Gastrocnemius medialis (tissue), 4 donors: Measurements from ENCODE around the gene LAMA4. TPM values are rescaled to one million over a fixed set of nuclear protein-coding genes. Genes with fewer than 3 reads are reported as not detected.

ENCODE experiments used
- ATAC-seq, 2 donors: fragments of 150-250 bp; one replicate each; pipeline ENCODE4 v1.9.1; 2016
- DNase-seq, 2 donors: peaks; one replicate each; pipeline ENCODE4 v3.0.0-alpha.2; 2019
- H3K27ac ChIP-seq, 4 donors: fragments of 200-600 bp; sonication (generic); 1 replicate in 1 of 4; 2 replicates in 3 of 4; pipeline ENCODE4 v1.5.1; 2016 to 2018; ENCODE audit warnings: mild to moderate bottlenecking in 2 of 4, moderate library complexity in 1 of 4
- H3K27me3 ChIP-seq, 3 donors: fragments of 200-600 bp; sonication (generic) in 2 of 3; 1 replicate in 1 of 3; 2 replicates in 2 of 3; pipeline versions ENCODE4 v1.5.1 to v1.6.0; 2016 to 2019; ENCODE audit warnings: mild to moderate bottlenecking in 1 of 3, moderate library complexity in 1 of 3
- H3K36me3 ChIP-seq, 2 donors: fragments of 200-600 bp; sonication (generic) in 1 of 2; one replicate each; pipeline ENCODE4 v1.5.1; 2017 to 2018
- H3K4me1 ChIP-seq, 2 donors: fragments of 200-600 bp; sonication (generic) in 1 of 2; one replicate each; pipeline ENCODE4 v1.5.1; 2016 to 2017; ENCODE audit warnings: mild to moderate bottlenecking in 2 of 2
- H3K4me3 ChIP-seq, 4 donors: fragments of 200-600 bp; sonication (generic) in 3 of 4; 1 replicate in 1 of 4; 2 replicates in 3 of 4; pipeline ENCODE4 v1.5.1; 2016 to 2019; ENCODE audit warnings: mild to moderate bottlenecking in 2 of 4
- H3K9me3 ChIP-seq, 3 donors: fragments of 200-600 bp; sonication (generic) in 2 of 3; 1 replicate in 1 of 3; 2 replicates in 2 of 3; pipeline ENCODE4 v1.5.1; 2016 to 2019
- CTCF ChIP-seq, 5 experiments: fragments of 450-650 bp in 3 of 5; fragments of 200-600 bp in 2 of 5; sonication (generic) in 2 of 5; IDR thresholded peaks in 4 of 5; conservative IDR thresholded peaks in 1 of 5; 1 replicate in 4 of 5; 2 replicates in 1 of 5; pipeline ENCODE4 v1.5.1; 2016 to 2019; ENCODE audit warnings: antibody characterized with exemption in 5 of 5, mild to moderate bottlenecking in 3 of 5, moderate library complexity in 3 of 5
- POLR2A ChIP-seq, 2 donors: fragments of 450-650 bp; IDR thresholded peaks; one replicate each; pipeline ENCODE4 v1.6.1; 2017; ENCODE audit warnings: antibody characterized with exemption in 2 of 2, mild to moderate bottlenecking in 2 of 2, moderate library complexity in 2 of 2
- in situ Hi-C, 4 donors: fragments of 200-750 bp; cut with MboI; loops; one replicate each; pipeline versions ENCODE4 v1.15.0 to v1.8.0; 2017; ENCODE audit warnings: low sequenced_read_pairs in 4 of 4
- intact Hi-C: fragments of 100-400 bp; cut with DNase I; formaldehyde crosslinking; loops from one replicate; pipeline ENCODE4 v1.15.1; 2023; ENCODE audit warnings: low total_unique reads
- total RNA-seq, 4 donors: library from RNA; depleted of rRNA; stranded (reverse); fragments of >200 nt; gene quantifications; one replicate each; pipeline versions ENCODE4 v1.1.0 to v1.2.3, GENCODE V29; 2016

The LAMA4 gene
- total RNA-seq, 4 donors from 2014 or later = 4.4 to 19.1 (median 7.4) TPM

- Histone ChIP-seq H3K4me1 (peaks cover 0 to 4% of the 10 kb centered on the region in 2 donors), H3K27me3 (no peaks in the 10 kb centered on the region), H3K9me3 (no peaks in the 10 kb centered on the region), H3K27ac (peak overlapping the region in 1 of 4 donors; percentile 35), H3K36me3 (no peaks in the 10 kb centered on the region), H3K4me3 (no peak overlapping the region)
- ATAC-seq = no peak
- no peak for TF ChIP-seq CTCF (IDR thresholded peaks at IDR 0.05 in 4 of 5, conservative IDR thresholded peaks at IDR 0.05 in 1 of 5)
- TF ChIP-seq POLR2A (IDR thresholded peaks at IDR 0.05) = no peak
- intact Hi-C loops = no loop called here
- in situ Hi-C loops = no loop called here
- no peak for DNase-seq
Observed at GRCh38 chr6:112288475-112288874, 34.1 kb upstream of the LAMA4 start.

GRCh38 chr6:112287577-112288225 is 33.3 kb upstream of the LAMA4 start:
- TF ChIP-seq POLR2A (IDR thresholded peaks at IDR 0.05) (no peak), CTCF (IDR thresholded peaks at IDR 0.05 in 4 of 5, conservative IDR thresholded peaks at IDR 0.05 in 1 of 5) (no peak)
- in situ Hi-C loops = no loop called here
- no peak for DNase-seq
- no peaks in the 10 kb centered on the region for H3K27me3 ChIP-seq
- no peak overlapping the region for H3K4me3 ChIP-seq
- H3K9me3 ChIP-seq = no peaks in the 10 kb centered on the region
- intact Hi-C loops = no loop called here
- H3K27ac ChIP-seq = no peak overlapping the region
- no peaks in the 10 kb centered on the region for H3K36me3 ChIP-seq
- ATAC-seq = no peak
- H3K4me1 ChIP-seq = peaks cover 0 to 4% of the 10 kb centered on the region in 2 donors

GRCh38 chr6:112286500-112287144 is 32.3 kb upstream of the LAMA4 start:
- intact Hi-C loops = no loop called here
- no peak for ATAC-seq

GRCh38 chr6:112286010-112286409 is 31.6 kb upstream of the LAMA4 start:
- H3K27me3 ChIP-seq = no peaks in the 10 kb centered on the region
- H3K36me3 ChIP-seq = no peaks in the 10 kb centered on the region
- no peak overlapping the region for H3K4me3 ChIP-seq
- intact Hi-C loops (no loop called here), in situ Hi-C loops (no loop called here)
- no peak overlapping the region for H3K27ac ChIP-seq
- DNase-seq (no peak), ATAC-seq (no peak)
- H3K4me1 ChIP-seq = peaks cover 0 to 7% of the 10 kb centered on the region in 2 donors
- TF ChIP-seq POLR2A (IDR thresholded peaks at IDR 0.05) = no peak
- H3K9me3 ChIP-seq = no peaks in the 10 kb centered on the region

More at GRCh38 chr6:112286500-112287144, 32.3 kb upstream of the LAMA4 start:
- Histone ChIP-seq H3K27ac (no peak overlapping the region), H3K27me3 (no peaks in the 10 kb centered on the region), H3K9me3 (no peaks in the 10 kb centered on the region), H3K4me1 (peaks cover 0 to 7% of the 10 kb centered on the region in 2 donors), H3K4me3 (no peak overlapping the region), H3K36me3 (no peaks in the 10 kb centered on the region)
- in situ Hi-C loops = no loop called here
- TF ChIP-seq CTCF (IDR thresholded peaks at IDR 0.05 in 4 of 5, conservative IDR thresholded peaks at IDR 0.05 in 1 of 5) (no peak), POLR2A (IDR thresholded peaks at IDR 0.05) (no peak)
- no peak for DNase-seq

GRCh38 chr6:112284603-112285002 is 30.2 kb upstream of the LAMA4 start:
- in situ Hi-C loops (no loop called here), intact Hi-C loops (no loop called here)
- Histone ChIP-seq H3K4me3 (no peak overlapping the region), H3K9me3 (no peaks in the 10 kb centered on the region), H3K36me3 (no peaks in the 10 kb centered on the region), H3K4me1 (peaks cover 0 to 11% of the 10 kb centered on the region in 2 donors), H3K27me3 (no peaks in the 10 kb centered on the region), H3K27ac (no peak overlapping the region)
- DNase-seq (no peak), ATAC-seq (no peak)
- TF ChIP-seq POLR2A (IDR thresholded peaks at IDR 0.05) = no peak
- no peak for TF ChIP-seq CTCF (IDR thresholded peaks at IDR 0.05 in 4 of 5, conservative IDR thresholded peaks at IDR 0.05 in 1 of 5)
